ENCODE results near the gene SMLR1. TPM values are rescaled to one million over a fixed set of nuclear protein-coding genes. Genes with fewer than 3 reads are reported as not detected.

The SMLR1 gene
- total and polyA plus RNA-seq, 9 of the 15 experiments (the other 6 are each of a cell fraction or from before 2014, with no cell fraction given) = not detected

DNA sequence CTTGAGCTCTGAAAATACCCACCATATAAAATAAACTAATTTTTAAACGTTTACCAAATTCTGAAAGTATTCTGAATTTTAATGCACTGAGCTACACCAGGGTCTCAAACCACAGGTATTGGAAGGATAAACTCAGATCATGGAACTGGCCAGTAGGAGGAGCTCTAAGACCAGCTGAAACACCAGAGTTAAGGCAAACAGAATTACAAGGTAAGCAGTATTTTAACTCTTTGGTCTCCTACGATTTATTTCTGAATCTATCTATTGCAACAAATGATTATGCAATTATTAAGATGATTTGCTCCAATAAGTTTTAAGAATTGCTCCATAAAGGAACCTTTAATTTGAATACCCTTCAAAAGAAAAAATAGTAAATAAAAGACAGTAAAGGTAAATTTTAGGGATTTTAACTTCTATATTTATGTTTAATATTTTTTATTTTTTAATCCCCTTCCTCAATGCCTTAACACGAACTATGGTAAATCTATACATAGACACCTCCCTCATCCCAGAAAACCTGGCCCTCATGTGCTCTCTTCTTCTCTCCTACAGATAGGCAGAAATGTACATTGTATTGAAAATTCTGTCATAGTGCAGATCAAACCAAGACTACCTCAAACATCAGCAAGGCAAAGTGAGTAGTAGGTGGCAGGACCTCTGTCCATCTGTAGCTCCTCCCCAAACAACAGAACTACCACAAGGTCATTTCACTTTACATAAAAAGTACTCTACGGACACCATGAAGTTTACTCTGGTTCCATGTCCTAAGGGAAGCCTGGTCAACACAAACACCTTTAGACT is 58.4 kb downstream of the SMLR1 start (continued):
- TF ChIP-seq POLR2AphosphoS5 (IDR thresholded peaks at IDR 0.05; ENCODE audit: control insufficient read depth, insufficient read depth, low read depth, low read length) = no peak
- TF ChIP-seq PHB (CRISPR knock-in tag; IDR thresholded peaks at IDR 0.05) = no peak
- TF ChIP-seq CEBPG (CRISPR knock-in tag; IDR thresholded peaks at IDR 0.05) = no peak
- TF ChIP-seq CEBPG (tag; conservative IDR thresholded peaks at IDR 0.05 in 1 of 2, IDR thresholded peaks at IDR 0.05 in 1 of 2) = peak; percentile 70 to 75
- TF ChIP-seq EWSR1 (IDR thresholded peaks at IDR 0.05; ENCODE audit: borderline replicate concordance, low read depth, partially characterized antibody) = no peak
- TF ChIP-seq CHD4 (IDR thresholded peaks at IDR 0.05; ENCODE audit: insufficient read depth, insufficient replicate concordance, low read depth, low read length, poor library complexity, severe bottlenecking) = no peak
- TF ChIP-seq ZNF124 (CRISPR knock-in tag; IDR thresholded peaks at IDR 0.05) = no peak
- TF ChIP-seq YY1 (IDR thresholded peaks at IDR 0.05; ENCODE audit: borderline replicate concordance in 1 of 3, control insufficient read depth in 1 of 3, extremely low read depth in 1 of 3, insufficient read depth in 3 of 3, insufficient read length in 1 of 3, insufficient replicate concordance in 2 of 3, low read depth in 1 of 3, low read length in 2 of 3) = no peak
- TF ChIP-seq ZNF785 (CRISPR knock-in tag; IDR thresholded peaks at IDR 0.05) = no peak
- TF ChIP-seq MAFF (IDR thresholded peaks at IDR 0.05; ENCODE audit: low read length) = peak; percentile 83
- TF ChIP-seq MYBL2 (IDR thresholded peaks at IDR 0.05; ENCODE audit: low read depth) = no peak
- no peak for TF ChIP-seq MYBL2 (CRISPR knock-in tag; IDR thresholded peaks at IDR 0.05; ENCODE audit: borderline replicate concordance)
- TF ChIP-seq ZNF77 (CRISPR knock-in tag; IDR thresholded peaks at IDR 0.05) = no peak
- no peak for TF ChIP-seq TFAM (CRISPR knock-in tag; conservative IDR thresholded peaks at IDR 0.05)
- peak; percentile 84 for TF ChIP-seq C11orf30 (IDR thresholded peaks at IDR 0.05; ENCODE audit: low read depth)
- no peak for TF ChIP-seq KHSRP (IDR thresholded peaks at IDR 0.05)
- no peak for TF ChIP-seq KLF6 (CRISPR knock-in tag; IDR thresholded peaks at IDR 0.05; ENCODE audit: borderline replicate concordance)
- TF ChIP-seq MTA3 (IDR thresholded peaks at IDR 0.05; ENCODE audit: borderline replicate concordance) = no peak
- TF ChIP-seq IFI16 (CRISPR knock-in tag; IDR thresholded peaks at IDR 0.05) = no peak
- TF ChIP-seq OTX1 (CRISPR knock-in tag; IDR thresholded peaks at IDR 0.05) = no peak
- TF ChIP-seq, protein P1, sequence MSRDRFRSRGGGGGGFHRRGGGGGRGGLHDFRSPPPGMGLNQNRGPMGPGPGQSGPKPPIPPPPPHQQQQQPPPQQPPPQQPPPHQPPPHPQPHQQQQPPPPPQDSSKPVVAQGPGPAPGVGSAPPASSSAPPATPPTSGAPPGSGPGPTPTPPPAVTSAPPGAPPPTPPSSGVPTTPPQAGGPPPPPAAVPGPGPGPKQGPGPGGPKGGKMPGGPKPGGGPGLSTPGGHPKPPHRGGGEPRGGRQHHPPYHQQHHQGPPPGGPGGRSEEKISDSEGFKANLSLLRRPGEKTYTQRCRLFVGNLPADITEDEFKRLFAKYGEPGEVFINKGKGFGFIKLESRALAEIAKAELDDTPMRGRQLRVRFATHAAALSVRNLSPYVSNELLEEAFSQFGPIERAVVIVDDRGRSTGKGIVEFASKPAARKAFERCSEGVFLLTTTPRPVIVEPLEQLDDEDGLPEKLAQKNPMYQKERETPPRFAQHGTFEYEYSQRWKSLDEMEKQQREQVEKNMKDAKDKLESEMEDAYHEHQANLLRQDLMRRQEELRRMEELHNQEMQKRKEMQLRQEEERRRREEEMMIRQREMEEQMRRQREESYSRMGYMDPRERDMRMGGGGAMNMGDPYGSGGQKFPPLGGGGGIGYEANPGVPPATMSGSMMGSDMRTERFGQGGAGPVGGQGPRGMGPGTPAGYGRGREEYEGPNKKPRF (IDR thresholded peaks at IDR 0.05; ENCODE audit: low read depth, low read length) = no peak
- no peak for TF ChIP-seq NONO (IDR thresholded peaks at IDR 0.05; ENCODE audit: low read depth in 2 of 2, low read length in 1 of 2)
- no peak for TF ChIP-seq ZKSCAN1 (IDR thresholded peaks at IDR 0.05; ENCODE audit: low read depth, low read length)
- no peak for TF ChIP-seq RHOXF2B (CRISPR knock-in tag; conservative IDR thresholded peaks at IDR 0.05)
- no peak for TF ChIP-seq ZNF699 (CRISPR knock-in tag; IDR thresholded peaks at IDR 0.05; ENCODE audit: insufficient replicate concordance)
- TF ChIP-seq FOSL1 (tag; conservative IDR thresholded peaks at IDR 0.05) = no peak

Data from K562 (cell line).